Fibroblast of villous mesenchyme (primary cell): ENCODE results near the gene RSU1. TPM values are rescaled to one million over a fixed set of nuclear protein-coding genes. Genes with fewer than 3 reads are reported as not detected.

Experiments
- DNase-seq: peaks from one replicate; pipeline ENCODE4 v3.0.0-alpha.2; 2010; ENCODE audit warnings: low read depth
- H3K4me3 ChIP-seq: 2 replicates; pipeline ENCODE4 v1.5.1; 2011; ENCODE audit warnings: low read depth, mild to moderate bottlenecking, low read length
- CTCF ChIP-seq: IDR thresholded peaks from 2 replicates; pipeline ENCODE4 v1.5.1; 2012; ENCODE audit warnings: low read depth, mild to moderate bottlenecking, low read length; ENCODE audit not compliant: insufficient read depth
- total RNA-seq: library from RNA; depleted of rRNA; stranded (reverse); fragments of >200 nt; gene quantifications from 2 replicates; pipeline ENCODE4 v1.2.3, GENCODE V29; 2012

The RSU1 gene
- total RNA-seq, 1 donor = 114 TPM

GRCh38 chr10:16735671-16736070 is 81.6 kb downstream of the RSU1 start:
- DNase-seq = no peak
- H3K4me3 ChIP-seq = no peak overlapping the region
- TF ChIP-seq CTCF = no peak

GRCh38 chr10:16732376-16732775 is 84.8 kb downstream of the RSU1 start:
- no peak for TF ChIP-seq CTCF

GRCh38 chr10:16728266-16728665 is 89.0 kb downstream of the RSU1 start:
- TF ChIP-seq CTCF = no peak
- DNase-seq = no peak
- no peak overlapping the region for H3K4me3 ChIP-seq

More at GRCh38 chr10:16732376-16732775, 84.8 kb downstream of the RSU1 start:
- H3K4me3 ChIP-seq = no peak overlapping the region
- no peak for DNase-seq

- DNase-seq = no peak
- no peak overlapping the region for H3K4me3 ChIP-seq
- no peak for TF ChIP-seq CTCF
Measured at GRCh38 chr10:16727666-16728065, 89.6 kb downstream of the RSU1 start.

GRCh38 chr10:16724509-16724908 is 92.7 kb downstream of the RSU1 start:
- no peak for DNase-seq
- no peak overlapping the region for H3K4me3 ChIP-seq
- TF ChIP-seq CTCF = no peak

GRCh38 chr10:16720812-16721211 is 96.4 kb downstream of the RSU1 start:
- H3K4me3 ChIP-seq = no peak overlapping the region
- TF ChIP-seq CTCF = no peak
- DNase-seq = no peak

- peak; percentile 63 for DNase-seq
- no peak overlapping the region for H3K4me3 ChIP-seq
- no peak for TF ChIP-seq CTCF
Measured at GRCh38 chr10:16717622-16718395, 99.4 kb downstream of the RSU1 start.
